GM12872 (cell line): ENCODE data around the gene LAPTM5.

Experiments
- CTCF ChIP-seq: IDR thresholded peaks from 3 replicates; pipeline ENCODE4 v1.5.1; 2011; ENCODE audit warnings: low read depth, mild to moderate bottlenecking, low read length, moderate library complexity; ENCODE audit not compliant: insufficient read depth

Gene LAPTM5

GRCh38 chr1:30695439-30695841, 62.1 kb downstream of the LAPTM5 start:
- TF ChIP-seq CTCF, result no peak

- no peak for TF ChIP-seq CTCF
These were observed 63.0 kb downstream of the LAPTM5 start for GRCh38 chr1:30694280-30695175.

- no peak for TF ChIP-seq CTCF
These were observed 63.8 kb downstream of the LAPTM5 start for GRCh38 chr1:30693822-30694221.

- no peak for TF ChIP-seq CTCF
These were observed 64.2 kb downstream of the LAPTM5 start for GRCh38 chr1:30693366-30693765.

GRCh38 chr1:30692948-30693301, 64.6 kb downstream of the LAPTM5 start:
- TF ChIP-seq CTCF, result no peak

GRCh38 chr1:30692201-30692947, 65.2 kb downstream of the LAPTM5 start:
- no peak for TF ChIP-seq CTCF

- TF ChIP-seq CTCF, result no peak
These were observed 66.1 kb downstream of the LAPTM5 start for GRCh38 chr1:30691480-30691879.
